ENCODE results near the gene CES4A. TPM values are rescaled to one million over a fixed set of nuclear protein-coding genes. Genes with fewer than 3 reads are reported as not detected.
A peak's percentile ranks its signal among the peaks of the same experiment; 100 is the strongest.

The CES4A gene
- total and polyA plus RNA-seq, 2 of the 13 experiments (the other 11 are each of a cell fraction or from before 2014, with no cell fraction given): 0.09 to 0.17 TPM

- TF ChIP-seq PATZ1 (CRISPR knock-in tag; IDR thresholded peaks at IDR 0.05): peak; percentile 50; the same call in 1 of the 2 replicates
- TF ChIP-seq NFE2L2 (IDR thresholded peaks at IDR 0.05; ENCODE audit: low read length): no peak
- TF ChIP-seq HNF4G (IDR thresholded peaks at IDR 0.05; ENCODE audit: borderline replicate concordance, low read depth, low read length): no peak; the same call in 1 of the 2 replicates
- TF ChIP-seq HNF4G (CRISPR knock-in tag; IDR thresholded peaks at IDR 0.05; ENCODE audit: borderline replicate concordance, low read depth): no peak
- no peak for TF ChIP-seq MTERF4 (CRISPR knock-in tag; IDR thresholded peaks at IDR 0.05)
- 0 out of 2 replicates have a peak, but pooled peaks have one; percentile 5 for TF ChIP-seq BCL3 (CRISPR knock-in tag; IDR thresholded peaks at IDR 0.05)
- no peak for TF ChIP-seq ZXDC (CRISPR knock-in tag; IDR thresholded peaks at IDR 0.05)
- TF ChIP-seq SSRP1 (CRISPR knock-in tag; IDR thresholded peaks at IDR 0.05): 0 out of 2 replicates have a peak, but pooled peaks have one; percentile 54
- no peak for TF ChIP-seq ZBTB1 (CRISPR knock-in tag; IDR thresholded peaks at IDR 0.05; ENCODE audit: borderline replicate concordance)
- peak; percentile 100 for TF ChIP-seq ZKSCAN8 (CRISPR knock-in tag; IDR thresholded peaks at IDR 0.05; ENCODE audit: borderline replicate concordance)
- no peak for TF ChIP-seq SPEN (CRISPR knock-in tag; IDR thresholded peaks at IDR 0.05; ENCODE audit: low read depth)
- TF ChIP-seq ISL2 (CRISPR knock-in tag; IDR thresholded peaks at IDR 0.05): 0 out of 2 replicates have a peak, but pooled peaks have one; percentile 7
- no peak for TF ChIP-seq SYNCRIP (IDR thresholded peaks at IDR 0.05; ENCODE audit: insufficient read depth, low read depth, low read length)
- TF ChIP-seq ZNF362 (CRISPR knock-in tag; IDR thresholded peaks at IDR 0.05; ENCODE audit: borderline replicate concordance): no peak
- TF ChIP-seq ZNF777 (CRISPR knock-in tag; IDR thresholded peaks at IDR 0.05): no peak
- TF ChIP-seq TBX3 (IDR thresholded peaks at IDR 0.05; ENCODE audit: borderline replicate concordance): no peak
- peak in 1 of 2 experiments; percentile 49; a peak in 1 of 4 replicates for TF ChIP-seq POLR2A (IDR thresholded peaks at IDR 0.05; ENCODE audit: insufficient read depth in 1 of 2, low read depth in 2 of 2, low read length in 2 of 2)
- peak; percentile 59 for TF ChIP-seq NFYC (CRISPR knock-in tag; IDR thresholded peaks at IDR 0.05)
- TF ChIP-seq UBTF (CRISPR knock-in tag; IDR thresholded peaks at IDR 0.05): no peak
Observed at GRCh38 chr16:66947302-66948065, 40.9 kb upstream of the CES4A start (continued).
